Osteocyte (in vitro differentiated cells): Measurements from ENCODE around the gene TMEM208. TPM values are rescaled to one million over a fixed set of nuclear protein-coding genes. Genes with fewer than 3 reads are reported as not detected.
A peak's percentile ranks its signal among the peaks of the same experiment; 100 is the strongest.

Experiments used
- DNase-seq: peaks from one replicate; pipeline ENCODE4 v3.0.0; 2021; ENCODE audit warnings: mixed read lengths; ENCODE audit not compliant: unreplicated experiment; ENCODE audit errors: extremely low spot score
- H3K27ac Mint-ChIP-seq: one replicate; pipeline ENCODE4 v1.8.0; 2021; ENCODE audit warnings: mild to moderate bottlenecking, mixed read lengths; ENCODE audit not compliant: unreplicated experiment
- H3K27me3 Mint-ChIP-seq: one replicate; pipeline ENCODE4 v1.8.0; 2021; ENCODE audit warnings: mixed read lengths; ENCODE audit not compliant: unreplicated experiment
- H3K36me3 Mint-ChIP-seq: one replicate; pipeline ENCODE4 v1.8.0; 2021; ENCODE audit warnings: mixed read lengths; ENCODE audit not compliant: unreplicated experiment
- H3K4me1 Mint-ChIP-seq: one replicate; pipeline ENCODE4 v1.8.0; 2021; ENCODE audit warnings: mixed read lengths; ENCODE audit not compliant: unreplicated experiment
- H3K4me3 Mint-ChIP-seq: one replicate; pipeline ENCODE4 v1.8.0; 2021; ENCODE audit warnings: mild to moderate bottlenecking, moderate library complexity, mixed read lengths; ENCODE audit not compliant: unreplicated experiment
- H3K9me3 Mint-ChIP-seq: one replicate; pipeline ENCODE4 v1.8.0; 2021; ENCODE audit warnings: mixed read lengths; ENCODE audit not compliant: unreplicated experiment
- CTCF ChIP-seq: fragments of 200-600 bp; sonication (generic); IDR thresholded peaks from 2 replicates; pipeline ENCODE4 v1.5.0; 2021; ENCODE audit warnings: antibody characterized with exemption, mild to moderate bottlenecking, moderate library complexity
- total RNA-seq: library from RNA; stranded (reverse); gene quantifications from 2 replicates; pipeline ENCODE4 v1.2.1, GENCODE V29; 2021

Gene TMEM208
- total RNA-seq, 1 donor from 2014 or later, result 41.0 TPM

DNA sequence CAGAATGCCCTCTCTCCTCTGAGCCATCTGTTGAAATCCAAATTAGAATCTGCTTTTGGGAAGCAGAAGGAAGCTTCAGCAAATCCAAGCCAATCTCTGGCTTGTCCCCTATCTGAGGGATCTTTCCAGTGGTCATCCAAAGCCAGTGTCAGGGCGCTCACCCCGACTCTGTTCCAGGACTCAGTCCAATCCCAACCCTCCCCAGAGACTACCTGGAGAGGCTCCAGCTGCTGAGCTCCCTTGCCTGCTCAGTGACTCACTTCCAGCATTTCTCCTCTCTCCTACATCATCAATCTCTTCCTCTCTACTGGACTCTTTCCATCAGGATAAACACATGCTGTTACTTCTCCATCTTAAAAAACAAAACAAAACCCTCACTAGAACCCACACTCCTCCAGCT, 45.6 kb upstream of the TMEM208 start:
- TF ChIP-seq CTCF, result no peak
- Mint-ChIP-seq H3K4me1 (peaks cover 16% of the 10 kb centered on the region), H3K4me3 (no peak overlapping the region), H3K27me3 (no peaks in the 10 kb centered on the region), H3K36me3 (no peaks in the 10 kb centered on the region), H3K9me3 (no peaks in the 10 kb centered on the region), H3K27ac (no peak overlapping the region)
- DNase-seq, result no peak

GRCh38 chr16:67182288-67182687, 44.6 kb upstream of the TMEM208 start:
- no peaks in the 10 kb centered on the region for H3K27me3 Mint-ChIP-seq
- TF ChIP-seq CTCF, result no peak

DNA sequence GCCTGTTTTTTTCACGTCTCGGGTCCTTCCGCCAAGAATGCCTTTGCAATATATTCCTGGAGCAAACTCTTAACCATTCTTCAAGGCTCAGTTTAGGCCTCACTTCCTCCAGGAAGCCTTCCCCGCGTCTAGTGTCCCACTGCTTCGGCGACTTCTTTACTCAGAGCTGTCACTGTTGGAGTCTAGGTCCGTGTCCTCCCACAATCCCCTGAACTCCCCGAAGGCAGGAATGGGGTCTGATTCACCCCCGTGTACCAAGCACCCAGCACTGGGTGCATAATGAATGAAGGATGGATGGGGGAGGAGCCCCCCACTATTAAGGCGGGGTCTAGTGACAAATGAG, 43.7 kb upstream of the TMEM208 start:
- TF ChIP-seq CTCF, result no peak
- DNase-seq, result no peak
- H3K4me1 Mint-ChIP-seq, result peaks cover 12% of the 10 kb centered on the region
- H3K9me3 Mint-ChIP-seq, result no peaks in the 10 kb centered on the region
- no peaks in the 10 kb centered on the region for H3K36me3 Mint-ChIP-seq
- H3K27me3 Mint-ChIP-seq, result no peaks in the 10 kb centered on the region
- no peak overlapping the region for H3K27ac Mint-ChIP-seq
- H3K4me3 Mint-ChIP-seq, result no peak overlapping the region

More at GRCh38 chr16:67182288-67182687, 44.6 kb upstream of the TMEM208 start:
- no peaks in the 10 kb centered on the region for H3K36me3 Mint-ChIP-seq
- no peak for DNase-seq
- H3K9me3 Mint-ChIP-seq, result no peaks in the 10 kb centered on the region
- H3K27ac Mint-ChIP-seq, result no peak overlapping the region
- H3K4me1 Mint-ChIP-seq, result peaks cover 16% of the 10 kb centered on the region
- H3K4me3 Mint-ChIP-seq, result no peak overlapping the region

GRCh38 chr16:67183627-67184452, 43.1 kb upstream of the TMEM208 start, which contains the start of gene MATCAP1:
Gene MATCAP1, minus strand, starts transcription at chr16:67183963. Its CDS starts 3,353 bp downstream, at chr16:67180610.
- peak; percentile 96 for DNase-seq
- Mint-ChIP-seq H3K4me1 (peaks cover 12% of the 10 kb centered on the region), H3K27ac (no peak within 1 kb of the TSS), H3K4me3 (peak within 1 kb of the TSS; percentile 59), H3K36me3 (no peaks in the 10 kb centered on the region), H3K27me3 (no peaks in the 10 kb centered on the region), H3K9me3 (no peaks in the 10 kb centered on the region)
- no peak for TF ChIP-seq CTCF

DNA sequence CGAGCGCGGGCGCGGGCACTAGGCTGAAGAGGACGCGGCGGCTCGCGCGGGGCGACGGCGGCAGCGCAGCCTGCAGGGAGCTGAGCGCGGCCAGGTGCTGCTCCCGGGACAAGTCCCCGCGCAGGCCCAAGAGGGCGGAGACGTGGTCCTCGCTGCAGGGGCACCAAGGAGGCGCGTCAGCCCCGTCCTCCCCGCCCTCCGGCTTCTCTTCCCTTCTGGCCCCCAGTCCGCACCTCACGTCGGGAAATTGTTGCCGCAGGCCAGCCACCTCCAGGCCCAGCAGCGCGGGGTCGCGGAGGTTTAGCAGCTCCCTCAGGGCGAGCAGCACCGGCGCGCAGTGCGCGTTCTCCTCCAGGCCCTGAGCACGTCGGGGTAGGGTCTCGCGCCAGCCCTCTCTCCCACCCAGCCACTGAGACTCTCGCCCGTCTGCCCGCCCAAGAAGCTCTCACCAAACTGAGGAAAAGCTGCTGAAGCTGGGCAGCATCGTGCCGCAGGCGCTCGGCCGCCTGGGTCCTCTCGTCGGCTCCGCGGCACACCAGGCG, 42.4 kb upstream of the TMEM208 start:
- no peak overlapping the region for H3K27ac Mint-ChIP-seq
- H3K27me3 Mint-ChIP-seq, result no peaks in the 10 kb centered on the region
- no peak for DNase-seq
- no peak for TF ChIP-seq CTCF
- H3K36me3 Mint-ChIP-seq, result no peaks in the 10 kb centered on the region
- peaks cover 11% of the 10 kb centered on the region for H3K4me1 Mint-ChIP-seq
- no peaks in the 10 kb centered on the region for H3K9me3 Mint-ChIP-seq
- H3K4me3 Mint-ChIP-seq, result peak overlapping the region; percentile 59
